Nephron (organoid): ENCODE measurements around the gene UBA5.
"Not testable (repeated sequence)": the region's sequence is repeated elsewhere in the genome, so short reads cannot be mapped to it uniquely, and the experiment has no call there.

Source experiments
- H3K27ac Mint-ChIP-seq, 3 experiments: 2 replicates each; pipeline ENCODE4 v1.8.0; 2020; ENCODE audit warnings: mixed read lengths in 3 of 3, mild to moderate bottlenecking in 2 of 3, moderate library complexity in 1 of 3
- H3K27me3 Mint-ChIP-seq: 2 replicates; pipeline ENCODE4 v1.8.0; 2021; ENCODE audit warnings: low read depth, mild to moderate bottlenecking, moderate library complexity, mixed read lengths
- H3K36me3 Mint-ChIP-seq: 2 replicates; pipeline ENCODE4 v1.8.0; 2020; ENCODE audit warnings: low read depth, mixed read lengths
- H3K4me1 Mint-ChIP-seq: 2 replicates; pipeline ENCODE4 v1.8.0; 2020; ENCODE audit warnings: mixed read lengths
- H3K4me3 Mint-ChIP-seq, 3 experiments: 2 replicates each; pipeline ENCODE4 v1.8.0; 2020; ENCODE audit warnings: mild to moderate bottlenecking in 3 of 3, mixed read lengths in 3 of 3, moderate library complexity in 2 of 3
- H3K9me3 Mint-ChIP-seq: 2 replicates; pipeline ENCODE4 v1.8.0; 2020; ENCODE audit warnings: mixed read lengths
- CTCF ChIP-seq, 3 experiments: fragments of 200-600 bp; sonication (generic); IDR thresholded peaks; one replicate each; pipeline ENCODE4 v1.5.0; 2021; ENCODE audit warnings: antibody characterized with exemption in 3 of 3; ENCODE audit not compliant: unreplicated experiment in 3 of 3

Gene UBA5

GRCh38 chr3:132660052-132660810 lies at the start of gene UBA5:
TSS of gene UBA5 (plus strand) at chr3:132660329. CDS start at chr3:132660538, 209 bp downstream.
- Mint-ChIP-seq H3K36me3 (peaks cover 3% of the 10 kb centered on the region), H3K9me3 (no peaks in the 10 kb centered on the region), H3K4me1 (peaks cover 36% of the 10 kb centered on the region), H3K27me3 (no peaks in the 10 kb centered on the region), H3K4me3 (peak within 1 kb of the TSS; percentile 97 to 99 (median 98)), H3K27ac (peak within 1 kb of the TSS; percentile 98 to 99 (median 98))
- no peak for TF ChIP-seq CTCF (IDR thresholded peaks at IDR 0.05; ENCODE audit: unreplicated experiment in 3 of 3)

- not testable (repeated sequence) for H3K4me3 Mint-ChIP-seq, H3K27me3 Mint-ChIP-seq, H3K4me1 Mint-ChIP-seq, H3K27ac Mint-ChIP-seq
- Mint-ChIP-seq H3K36me3 (peaks cover 52% of the 10 kb centered on the region), H3K9me3 (peaks cover 15% of the 10 kb centered on the region)
Measured at GRCh38 chr3:132615301-132615700, 44.8 kb upstream of the UBA5 start.

- Mint-ChIP-seq H3K27ac (no peak overlapping the region), H3K36me3 (peaks cover 52% of the 10 kb centered on the region), H3K27me3 (no peaks in the 10 kb centered on the region), H3K4me1 (no peaks in the 10 kb centered on the region), H3K4me3 (no peak overlapping the region), H3K9me3 (peaks cover 14% of the 10 kb centered on the region)
- TF ChIP-seq CTCF (IDR thresholded peaks at IDR 0.05; ENCODE audit: unreplicated experiment in 3 of 3) = no peak
Measured at GRCh38 chr3:132615881-132616280, 44.2 kb upstream of the UBA5 start.

GRCh38 chr3:132616780-132617179 lies 43.3 kb upstream of the UBA5 start:
- Mint-ChIP-seq H3K36me3 (peaks cover 53% of the 10 kb centered on the region), H3K9me3 (peaks cover 8% of the 10 kb centered on the region), H3K27ac (no peak overlapping the region), H3K27me3 (no peaks in the 10 kb centered on the region), H3K4me1 (no peaks in the 10 kb centered on the region), H3K4me3 (no peak overlapping the region)
- no peak for TF ChIP-seq CTCF (IDR thresholded peaks at IDR 0.05; ENCODE audit: unreplicated experiment in 3 of 3)

GRCh38 chr3:132622148-132622547 lies 38.0 kb upstream of the UBA5 start:
- Mint-ChIP-seq H3K36me3 (peaks cover 40% of the 10 kb centered on the region), H3K27me3 (no peaks in the 10 kb centered on the region), H3K27ac (no peak overlapping the region), H3K9me3 (no peaks in the 10 kb centered on the region), H3K4me3 (no peak overlapping the region), H3K4me1 (no peaks in the 10 kb centered on the region)
- TF ChIP-seq CTCF (IDR thresholded peaks at IDR 0.05; ENCODE audit: unreplicated experiment in 3 of 3) = no peak

GRCh38 chr3:132622761-132623160 lies 37.4 kb upstream of the UBA5 start:
- no peak overlapping the region for H3K27ac Mint-ChIP-seq
- no peak for TF ChIP-seq CTCF (IDR thresholded peaks at IDR 0.05; ENCODE audit: unreplicated experiment in 3 of 3)
- no peaks in the 10 kb centered on the region for H3K4me1 Mint-ChIP-seq

More at GRCh38 chr3:132622761-132623160, 37.4 kb upstream of the UBA5 start:
- Mint-ChIP-seq H3K27me3 (no peaks in the 10 kb centered on the region), H3K9me3 (no peaks in the 10 kb centered on the region), H3K4me3 (no peak overlapping the region), H3K36me3 (peaks cover 34% of the 10 kb centered on the region)
